Caco-2 (cell line): ENCODE measurements around the gene CEP170. TPM values are rescaled to one million over a fixed set of nuclear protein-coding genes. Genes with fewer than 3 reads are reported as not detected.
A peak's percentile ranks its signal among the peaks of the same experiment; 100 is the strongest.

Experiments used
- Bru-seq: library from RNA; stranded (reverse); fragments of 400-500 nt; gene quantifications from one replicate; lab custom pipeline; 2021; lab: Mats Ljungman, UMichigan
- BruChase-seq, 2 experiments: library from RNA; stranded (reverse); fragments of 400-500 nt; gene quantifications; one replicate each; lab custom pipeline; 2021; lab: Mats Ljungman, UMichigan
- BruUV-seq: library from RNA; stranded (reverse); fragments of 400-500 nt; replicated peaks from 2 replicates; lab custom pipeline; 2021; lab: Mats Ljungman, UMichigan
- CTCF ChIA-PET: fragments of 300-600 bp; sonication (Branson Sonifier 250); formaldehyde crosslinking; loops from one replicate; lab custom pipeline; 2022; ENCODE audit warnings: antibody characterized with exemption; lab: Charles Lee
- POLR2A ChIA-PET: fragments of 300-600 bp; sonication (Branson Sonifier 250); formaldehyde crosslinking; loops from one replicate; lab custom pipeline; 2022; ENCODE audit warnings: antibody characterized with exemption; lab: Charles Lee
- DNase-seq, 2 experiments: peaks; one replicate each; pipeline versions ENCODE4 v3.0.0 to v3.0.0-alpha.2; 2020 to 2022
- H3K27me3 ChIP-seq: replicated peaks from 2 replicates; pipeline ENCODE4 v1.6.0; 2011; ENCODE audit warnings: low read length; ENCODE audit not compliant: control insufficient read depth, insufficient read depth
- H3K36me3 ChIP-seq: 2 replicates; pipeline ENCODE4 v1.5.1; 2011; ENCODE audit warnings: low read length; ENCODE audit not compliant: control insufficient read depth, insufficient read depth
- H3K4me1 ChIP-seq: fragments of 250-450 bp; sonication (Bioruptor Pico); 2 replicates; pipeline ENCODE4 v1.5.1; 2020; ENCODE audit warnings: mild to moderate bottlenecking
- H3K4me3 ChIP-seq: 2 replicates; pipeline ENCODE4 v1.5.1; 2011; ENCODE audit warnings: low read depth, mild to moderate bottlenecking, control low read depth, low read length
- H3K9me3 ChIP-seq: fragments of 250-450 bp; sonication (Bioruptor Pico); 2 replicates; pipeline ENCODE4 v1.5.1; 2020; ENCODE audit warnings: mild to moderate bottlenecking, moderate library complexity
- H3K27ac Mint-ChIP-seq: one replicate; pipeline ENCODE4 v1.8.0; 2022; ENCODE audit warnings: mixed read lengths; ENCODE audit not compliant: unreplicated experiment
- H3K27me3 Mint-ChIP-seq: one replicate; pipeline ENCODE4 v1.8.0; 2022; ENCODE audit warnings: mixed read lengths; ENCODE audit not compliant: insufficient read depth, unreplicated experiment
- H3K36me3 Mint-ChIP-seq: one replicate; pipeline ENCODE4 v1.8.0; 2022; ENCODE audit warnings: mild to moderate bottlenecking, mixed read lengths; ENCODE audit not compliant: insufficient read depth, unreplicated experiment
- H3K4me1 Mint-ChIP-seq: one replicate; pipeline ENCODE4 v1.8.0; 2022; ENCODE audit warnings: low read depth, mixed read lengths; ENCODE audit not compliant: unreplicated experiment
- H3K4me3 Mint-ChIP-seq: one replicate; pipeline ENCODE4 v1.8.0; 2022; ENCODE audit warnings: mild to moderate bottlenecking, moderate library complexity, mixed read lengths; ENCODE audit not compliant: unreplicated experiment
- H3K9me3 Mint-ChIP-seq: one replicate; pipeline ENCODE4 v1.8.0; 2022; ENCODE audit warnings: mixed read lengths; ENCODE audit not compliant: unreplicated experiment
- CTCF ChIP-seq, 2 experiments: fragments of 200-600 bp in 1 of 2; IDR thresholded peaks; 1 replicate in 1 of 2; 2 replicates in 1 of 2; pipeline versions ENCODE4 v1.5.1 to v1.8.0; 2011 to 2022; ENCODE audit warnings: antibody characterized with exemption in 1 of 2, control low read depth in 1 of 2, inconsistent platforms in 1 of 2, low read depth in 1 of 2, low read length in 1 of 2, mild to moderate bottlenecking in 1 of 2, moderate library complexity in 1 of 2; ENCODE audit not compliant: insufficient read depth in 1 of 2, severe bottlenecking in 1 of 2, unreplicated experiment in 1 of 2
- intact Hi-C: fragments of 100-400 bp; cut with micrococcal nuclease; formaldehyde crosslinking; loops from one replicate; pipeline ENCODE4 v1.10.0; 2022; ENCODE audit not compliant: unreplicated experiment
- long read RNA-seq: library from polyadenylated mRNA; stranded (forward); transcript quantifications from one replicate; pipeline ENCODE4 v2.0.0, GENCODE V29; 2022
- total RNA-seq: library from RNA; stranded (reverse); gene quantifications from 2 replicates; pipeline ENCODE4 v1.2.3, GENCODE V29; 2022

The CEP170 gene
- total RNA-seq (22.4 and 32.4 TPM in 2 replicates), Bru-seq, nascent RNA (percentile 76 among the genes with signal in this experiment), BruChase-seq, experiment 1, labeled RNA remaining after a 2-hour chase (percentile 76 among the genes with signal in this experiment), BruChase-seq, experiment 2, labeled RNA remaining after a 6-hour chase (percentile 62 among the genes with signal in this experiment)
- long read RNA-seq, full-length matches to known transcripts: 6 of 12 reads
- long read RNA-seq, partial matches to known transcripts: 1 of 12 reads
- long read RNA-seq, other reads (novel, unspliced or antisense): 5 of 12 reads

- CTCF ChIA-PET: interaction anchor here (0.6 to 1.1 kb wide), 2 partner anchors 28 to 95 kb away, joined by 3 to 5 read pairs; no protein-coding TSS in a partner anchor
- Mint-ChIP-seq H3K9me3 (no peaks in the 10 kb centered on the region), H3K27me3 (no peaks in the 10 kb centered on the region), H3K27ac (peak within 1 kb of the TSS; percentile 93), H3K36me3 (peaks cover 16% of the 10 kb centered on the region), H3K4me1 (no peaks in the 10 kb centered on the region), H3K4me3 (peak within 1 kb of the TSS; percentile 93)
- DNase-seq: peak; percentile 95 to 98
- no peak for TF ChIP-seq CTCF (IDR thresholded peaks at IDR 0.05; ENCODE audit: insufficient read depth in 1 of 2, low read depth in 1 of 2, low read length in 1 of 2, severe bottlenecking in 1 of 2, unreplicated experiment in 1 of 2)
- Histone ChIP-seq H3K36me3 (no peaks in the 10 kb centered on the region), H3K27me3 (no peaks in the 10 kb centered on the region), H3K4me3 (peak within 1 kb of the TSS; percentile 92), H3K9me3 (no peaks in the 10 kb centered on the region), H3K4me1 (peaks cover 7% of the 10 kb centered on the region)
- intact Hi-C loops: loop anchor here (1.0 to 2.0 kb wide), 2 partner anchors 70 to 154 kb away; no protein-coding TSS in a partner anchor
- POLR2A ChIA-PET: interaction anchor here (0.5 to 1.1 kb wide), 2 partner anchors 9 to 30 kb away, joined by 3 to 4 read pairs; no protein-coding TSS in a partner anchor
- BruUV-seq: no TSS peak
Measured at GRCh38 chr1:243254927-243255790, at the start of gene CEP170. Gene CEP170, minus strand, starts transcription at chr1:243255281. Its CDS starts 30,001 bp downstream, at chr1:243225280.

DNA sequence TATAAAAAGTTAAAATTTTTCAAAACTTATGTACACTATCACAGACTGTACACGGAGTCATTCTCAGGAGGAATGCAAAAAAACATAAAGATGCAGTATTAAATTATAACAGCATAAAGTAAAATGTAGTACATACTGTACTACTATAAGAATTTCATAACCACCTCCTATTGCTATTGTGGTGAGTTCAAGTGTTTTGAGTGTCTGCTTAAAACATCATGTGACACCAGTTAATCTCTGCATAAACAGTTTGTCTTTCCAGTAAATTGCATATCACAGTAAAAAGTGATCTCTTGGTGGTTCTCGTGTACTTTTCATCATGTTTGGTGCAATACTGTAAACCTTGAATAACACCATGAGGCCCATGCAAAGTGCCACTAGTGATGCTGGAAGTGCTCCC lies 46.0 kb upstream of the CEP170 start:
- no peak for TF ChIP-seq CTCF (IDR thresholded peaks at IDR 0.05; ENCODE audit: insufficient read depth in 1 of 2, low read depth in 1 of 2, low read length in 1 of 2, severe bottlenecking in 1 of 2, unreplicated experiment in 1 of 2)
- POLR2A ChIA-PET: no interaction called here
- Histone ChIP-seq H3K36me3 (no peaks in the 10 kb centered on the region), H3K4me3 (no peak overlapping the region), H3K4me1 (no peaks in the 10 kb centered on the region), H3K9me3 (no peaks in the 10 kb centered on the region), H3K27me3 (no peaks in the 10 kb centered on the region)
- H3K36me3 Mint-ChIP-seq: peaks cover 7% of the 10 kb centered on the region
- H3K27ac Mint-ChIP-seq: no peak overlapping the region
- no peak overlapping the region for H3K4me3 Mint-ChIP-seq
- CTCF ChIA-PET: no interaction called here
- H3K9me3 Mint-ChIP-seq: peaks cover 20% of the 10 kb centered on the region
- no peak for DNase-seq
- no peaks in the 10 kb centered on the region for H3K4me1 Mint-ChIP-seq
- intact Hi-C loops: no loop called here
- no TSS peak for BruUV-seq
- no peaks in the 10 kb centered on the region for H3K27me3 Mint-ChIP-seq

GRCh38 chr1:243299069-243299468 lies 44.0 kb upstream of the CEP170 start:
- Mint-ChIP-seq H3K36me3 (peaks cover 7% of the 10 kb centered on the region), H3K4me1 (peaks cover 2% of the 10 kb centered on the region), H3K4me3 (no peak overlapping the region), H3K27ac (no peak overlapping the region), H3K9me3 (peaks cover 20% of the 10 kb centered on the region), H3K27me3 (no peaks in the 10 kb centered on the region)
- Histone ChIP-seq H3K36me3 (no peaks in the 10 kb centered on the region), H3K4me3 (no peak overlapping the region), H3K27me3 (no peaks in the 10 kb centered on the region), H3K9me3 (no peaks in the 10 kb centered on the region), H3K4me1 (no peaks in the 10 kb centered on the region)
- no peak for DNase-seq
- ChIA-PET POLR2A (no interaction called here), CTCF (no interaction called here)
- intact Hi-C loops: no loop called here
- no TSS peak for BruUV-seq
- TF ChIP-seq CTCF (IDR thresholded peaks at IDR 0.05; ENCODE audit: insufficient read depth in 1 of 2, low read depth in 1 of 2, low read length in 1 of 2, severe bottlenecking in 1 of 2, unreplicated experiment in 1 of 2): no peak
